Smooth muscle cell of the brain vasculature (primary cell): Measurements from ENCODE around the gene SLC26A1.

Source experiments
- DNase-seq: peaks from one replicate; pipeline ENCODE4 v3.0.0-alpha.2; 2012; ENCODE audit warnings: low read depth, low spot score

SLC26A1 gene

DNA sequence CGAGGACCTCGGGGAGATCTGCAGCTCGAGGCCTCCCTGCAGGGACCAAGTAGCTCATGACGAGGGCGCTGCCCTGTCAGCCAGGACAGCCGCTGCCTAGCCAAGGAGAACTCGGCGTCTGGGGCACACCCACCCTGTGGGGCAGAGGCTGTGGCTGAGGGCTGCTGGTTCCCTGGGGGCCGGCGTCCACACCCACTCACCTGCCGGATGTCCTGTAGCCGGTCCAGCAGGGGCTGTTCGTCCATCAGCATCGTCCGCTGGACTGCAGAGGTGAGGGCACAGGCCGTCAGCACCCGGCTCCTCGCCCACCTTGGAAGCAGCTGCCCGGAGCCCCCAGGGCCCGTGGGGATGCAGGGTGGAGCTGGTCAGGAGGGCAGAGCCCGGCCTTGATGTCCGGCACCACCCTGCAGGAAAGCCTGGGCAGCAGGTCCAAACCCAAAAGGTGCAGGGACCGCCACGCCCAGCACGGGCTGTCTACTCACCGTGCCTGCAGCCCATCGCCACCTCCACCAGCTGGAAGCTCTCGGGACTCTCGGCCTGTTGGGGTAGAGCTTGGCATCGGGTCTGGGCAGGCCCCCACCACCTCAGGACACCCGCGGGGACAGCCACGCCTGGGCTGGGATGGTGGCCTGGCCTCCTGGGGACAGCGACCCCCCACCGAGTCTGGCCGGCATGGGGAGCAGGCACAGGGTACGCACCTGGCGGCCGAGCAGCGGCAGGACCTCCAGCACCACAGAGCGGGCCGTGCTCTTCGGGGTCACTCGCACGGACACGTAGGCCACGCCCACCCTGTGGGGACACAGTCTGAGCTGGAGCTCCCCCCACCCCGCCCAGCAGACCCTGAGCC, 26.7 kb downstream of the SLC26A1 start:
- DNase-seq, result no peak

DNA sequence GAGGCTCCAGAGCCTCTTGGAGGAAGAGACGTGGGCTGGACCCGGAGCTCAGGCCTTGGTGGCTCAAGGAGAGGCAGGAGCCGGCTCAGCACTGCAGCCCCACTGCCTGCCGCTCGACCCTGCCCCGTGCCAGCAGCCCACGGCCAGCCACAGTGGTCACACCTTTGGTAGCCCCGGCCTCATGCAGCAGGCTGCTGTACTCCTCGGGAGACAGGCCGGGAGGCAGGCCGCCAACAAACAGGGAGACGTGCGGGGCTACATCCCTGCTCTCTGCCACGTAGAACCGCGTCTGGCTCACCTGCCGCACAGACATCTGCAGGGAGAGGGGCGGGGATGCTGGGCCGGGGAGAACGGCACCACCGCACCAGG, 27.5 kb downstream of the SLC26A1 start:
- DNase-seq, result no peak

DNA sequence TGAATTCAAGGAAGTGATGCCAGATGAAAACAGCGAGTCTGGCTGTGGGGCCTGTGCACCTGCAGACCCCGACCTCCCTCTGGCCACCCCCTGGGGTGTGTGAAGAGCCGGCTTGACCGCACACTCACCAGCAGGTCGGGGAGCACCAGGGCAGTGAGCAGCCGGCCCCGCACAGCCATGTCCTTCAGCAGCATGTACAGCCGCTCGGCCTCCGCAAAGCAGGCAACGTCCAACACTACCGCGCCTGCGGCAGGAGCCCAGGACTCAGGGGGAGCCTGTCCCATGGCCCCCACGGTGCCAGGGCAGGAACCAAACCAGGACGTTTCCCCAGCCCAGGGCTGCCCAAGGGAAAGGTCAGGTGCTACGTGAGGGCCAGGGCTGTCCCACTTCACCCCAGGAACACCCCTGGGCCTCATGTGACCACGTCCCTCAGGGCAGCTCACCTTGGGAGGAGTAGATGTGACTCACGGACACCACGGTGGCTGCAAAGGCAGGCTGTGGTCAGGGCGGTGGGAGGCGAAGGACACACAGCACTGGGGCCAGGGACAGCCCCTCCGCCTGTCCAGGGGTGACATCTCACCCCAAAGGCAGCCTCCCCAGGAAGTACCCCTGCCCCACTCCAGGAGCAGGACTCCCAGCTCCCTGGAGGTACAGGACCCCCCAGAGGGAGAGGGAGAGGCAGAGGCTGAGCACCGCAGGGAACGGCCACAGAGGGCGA, 28.0 kb downstream of the SLC26A1 start:
- DNase-seq, result no peak

DNA sequence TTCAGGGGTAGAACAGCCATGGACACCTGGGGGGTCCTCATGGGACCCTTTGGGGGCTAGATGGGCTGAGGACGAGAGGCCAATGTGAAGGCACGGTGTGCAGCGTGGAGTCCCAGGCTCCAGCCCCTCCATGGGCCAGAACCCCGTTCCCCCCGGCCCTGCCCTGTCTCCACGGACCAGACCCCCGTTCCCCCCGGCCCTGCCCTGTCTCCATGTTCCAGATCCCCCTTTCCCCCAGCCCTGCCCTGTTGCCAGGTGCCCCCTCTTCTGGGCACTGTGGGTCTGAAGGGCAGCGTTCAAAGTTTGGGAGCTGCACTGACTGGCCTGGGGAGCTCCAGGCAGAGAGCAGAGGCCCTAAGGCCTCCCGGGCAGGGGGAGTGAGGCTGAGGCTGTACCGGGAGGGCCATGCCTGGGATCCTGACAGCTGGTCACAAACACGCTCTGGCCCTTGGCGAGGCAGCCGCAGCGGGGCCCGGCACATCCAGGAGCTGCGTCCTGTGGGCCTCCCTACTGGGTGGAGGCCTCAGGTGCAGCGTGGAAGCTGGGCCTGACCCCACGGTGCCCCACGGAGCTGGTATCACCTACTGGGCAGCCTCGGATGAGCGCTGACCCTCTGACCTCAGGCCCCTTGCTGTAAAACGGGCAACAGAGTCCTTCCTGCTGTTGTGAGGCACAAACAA, 28.7 kb downstream of the SLC26A1 start:
- DNase-seq, result no peak

DNA sequence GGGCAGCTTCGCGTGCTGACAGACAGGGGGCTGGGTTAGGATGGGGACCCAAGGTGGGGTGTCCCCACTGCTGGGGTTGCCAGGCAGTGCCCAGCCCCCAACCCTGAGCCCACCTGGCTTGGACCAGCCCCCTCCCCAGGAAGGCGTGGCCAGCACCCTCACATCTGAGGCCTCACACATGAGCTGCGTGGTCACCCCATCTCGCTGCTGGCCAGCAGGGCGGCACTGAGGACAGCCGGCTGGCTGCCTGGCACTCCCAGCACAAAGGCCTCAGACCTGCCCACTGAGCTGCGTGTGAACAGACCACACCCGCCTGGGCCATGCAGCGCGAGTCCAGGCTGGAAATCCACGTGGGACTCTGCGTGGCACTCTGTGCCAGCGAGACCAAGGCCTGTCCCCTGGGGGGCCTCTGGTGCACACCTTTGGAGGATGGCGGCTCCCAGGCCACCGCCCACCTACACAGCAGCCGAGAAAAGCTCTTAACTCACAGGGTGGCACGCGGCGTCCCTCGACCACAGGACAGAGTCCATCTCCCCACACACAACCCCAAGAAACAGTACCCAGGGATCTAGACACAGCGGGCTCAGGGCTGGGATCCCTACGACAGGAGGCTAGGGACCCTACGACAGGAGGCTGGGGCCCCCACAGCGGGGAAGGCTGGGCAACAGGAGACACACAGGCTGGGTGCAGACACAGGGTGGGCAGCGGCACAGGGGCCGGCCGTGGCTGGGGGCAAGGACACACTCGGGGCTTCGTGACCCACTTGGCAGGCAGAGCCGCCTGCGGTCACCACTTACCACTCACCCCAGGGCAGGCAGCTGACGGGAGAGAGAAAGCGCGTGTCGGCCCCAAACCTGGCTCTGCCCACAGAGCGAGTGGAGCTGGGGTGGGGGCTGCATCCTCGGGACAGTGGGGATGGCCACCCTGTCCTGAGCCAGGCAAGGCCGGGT, 29.7 kb downstream of the SLC26A1 start:
- no peak for DNase-seq

DNA sequence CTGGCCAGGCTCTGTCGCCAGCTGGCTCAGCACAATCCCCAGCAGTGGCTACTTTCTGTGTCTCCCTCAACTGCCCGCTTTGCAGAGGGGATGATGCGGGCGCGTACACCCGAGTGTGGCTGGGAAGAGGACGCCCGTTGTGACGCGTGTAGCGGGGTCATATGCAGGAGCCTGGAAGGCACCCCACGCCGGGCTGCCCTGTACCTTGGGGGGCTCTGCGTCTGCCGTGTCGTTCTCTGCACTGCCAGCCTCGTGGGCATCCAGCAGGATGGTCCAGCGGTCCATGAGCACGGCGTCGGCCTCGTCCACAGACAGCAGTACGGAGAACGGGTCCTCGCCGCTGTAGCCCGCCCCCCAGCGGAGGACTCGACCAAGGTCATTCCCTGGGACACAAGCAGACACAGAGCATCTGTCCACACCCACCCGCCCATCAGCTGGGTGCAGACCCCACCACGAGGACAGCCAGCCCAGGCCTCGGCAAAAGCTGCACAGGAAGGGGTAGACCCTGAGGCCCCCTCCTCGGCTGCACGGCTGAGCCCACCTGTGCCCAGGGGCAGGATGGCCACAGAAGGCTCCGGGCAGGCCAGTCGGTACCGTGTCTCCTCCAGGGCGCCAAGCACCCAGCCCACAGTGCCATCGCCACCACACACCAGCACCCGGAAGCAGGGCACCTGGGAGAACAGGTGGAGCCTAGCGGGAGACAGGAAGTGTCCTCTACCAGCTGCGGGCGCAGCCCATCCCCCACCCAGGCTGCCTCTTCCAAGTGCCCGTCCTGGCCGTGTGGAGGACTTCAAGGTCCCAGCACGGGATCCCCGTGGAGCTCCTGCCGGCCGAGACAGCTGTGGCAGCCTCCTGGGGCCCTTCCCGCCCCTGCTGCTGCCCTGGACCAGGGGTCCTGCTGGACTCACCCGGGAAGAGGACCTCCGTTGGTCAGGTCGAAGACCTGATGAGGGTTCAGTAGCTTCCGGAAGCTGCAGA, 30.7 kb downstream of the SLC26A1 start:
- DNase-seq, result no peak

DNA sequence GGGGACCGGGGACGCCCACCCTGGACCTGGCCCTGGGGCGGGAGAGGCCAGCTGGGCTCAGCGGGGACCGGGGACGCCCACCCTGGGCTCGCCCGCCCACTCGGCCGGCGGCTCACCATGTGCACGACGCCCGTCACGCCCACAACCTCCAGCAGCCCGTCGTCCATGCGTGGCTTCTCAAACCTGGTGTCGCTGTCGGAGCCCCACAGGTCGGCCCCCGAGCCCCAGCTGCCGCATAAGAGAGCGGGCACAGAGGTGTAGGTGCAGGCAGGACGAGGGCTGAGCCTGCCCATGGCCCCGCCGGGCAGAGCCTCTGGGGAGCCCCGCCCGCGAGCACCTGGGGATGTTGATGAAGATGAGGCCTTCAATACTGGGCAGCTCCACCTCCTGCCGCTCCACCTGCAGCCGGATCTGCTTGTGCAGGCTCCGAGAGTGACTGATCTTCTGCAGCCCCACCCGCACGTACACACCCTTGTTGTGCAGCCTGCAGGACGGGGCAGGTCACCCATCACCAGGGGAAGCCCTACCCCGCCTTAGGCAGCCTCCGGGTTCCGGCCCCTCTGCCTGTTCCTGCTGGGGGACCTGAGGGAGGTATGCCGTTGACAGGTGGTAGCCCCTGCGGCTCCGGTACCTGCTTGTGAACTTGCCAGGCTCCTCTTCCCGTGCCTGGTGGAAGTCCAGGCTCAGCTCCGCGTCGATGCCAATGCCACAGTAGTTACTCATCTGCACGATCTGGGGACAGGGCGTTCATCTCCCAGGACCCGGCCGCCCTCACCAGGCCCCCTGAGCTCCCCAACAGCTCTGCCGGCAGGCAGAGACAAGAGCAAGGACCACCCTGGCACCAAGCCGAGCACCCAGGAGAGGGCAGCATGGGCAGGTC, 31.6 kb downstream of the SLC26A1 start:
- no peak for DNase-seq

DNA sequence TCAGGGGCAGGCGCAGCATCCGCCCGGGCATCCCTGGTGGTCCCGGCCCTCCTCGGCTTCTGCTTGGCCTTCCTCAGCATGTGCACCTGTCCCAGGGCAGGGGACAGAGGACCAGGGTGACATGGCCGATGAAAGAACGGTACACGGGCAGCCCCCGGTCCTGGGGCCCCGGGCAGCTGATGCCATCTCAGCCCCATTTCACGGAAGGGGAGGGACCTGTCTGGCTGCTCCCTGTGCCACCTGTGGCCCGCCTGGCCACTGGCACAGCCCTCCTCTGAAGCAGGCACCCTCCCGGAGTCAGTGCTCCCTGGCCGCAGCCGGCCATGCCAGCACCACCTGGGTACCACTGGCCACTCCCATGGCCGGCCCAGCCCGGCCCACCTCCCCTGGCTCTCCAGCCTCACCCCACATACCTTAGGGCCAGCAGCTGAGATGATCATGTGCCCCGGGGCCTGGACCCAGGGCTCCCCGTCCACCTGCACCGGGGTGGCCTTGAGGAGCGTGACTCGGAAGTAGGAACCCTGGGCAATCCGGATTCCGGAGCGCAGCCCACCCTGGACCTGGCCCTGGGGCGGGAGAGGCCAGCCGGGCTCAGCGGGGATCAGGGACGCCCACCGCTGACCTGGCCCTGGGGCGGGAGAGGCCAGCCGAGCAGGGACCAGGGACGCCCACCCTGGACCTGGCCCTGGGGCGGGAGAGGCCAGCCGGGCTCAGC, 32.4 kb downstream of the SLC26A1 start:
- no peak for DNase-seq

DNA sequence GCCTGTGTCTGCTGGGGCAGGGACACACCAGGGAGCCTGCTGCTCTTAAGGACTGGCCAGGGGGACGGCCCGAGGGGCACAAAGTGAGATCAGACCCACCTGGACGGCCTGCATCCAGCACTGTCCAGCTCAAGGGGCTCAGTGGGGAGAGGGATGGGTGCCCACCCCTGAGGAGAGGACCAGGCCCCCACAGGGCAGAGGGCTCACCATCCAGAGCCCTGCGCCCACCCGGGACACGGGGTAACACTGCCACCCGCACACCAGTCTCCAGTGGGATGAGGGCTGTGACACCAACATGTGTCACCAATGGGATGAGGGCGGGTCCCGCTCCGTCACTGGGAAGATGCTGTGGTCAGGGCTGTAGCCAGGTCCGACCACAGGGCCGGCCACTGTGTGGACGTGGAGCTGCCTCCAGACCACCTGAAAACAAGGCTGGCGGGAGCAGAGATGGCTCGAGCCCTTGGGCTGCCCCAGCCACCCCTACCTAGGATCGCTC, 33.0 kb downstream of the SLC26A1 start:
- no peak for DNase-seq

DNA sequence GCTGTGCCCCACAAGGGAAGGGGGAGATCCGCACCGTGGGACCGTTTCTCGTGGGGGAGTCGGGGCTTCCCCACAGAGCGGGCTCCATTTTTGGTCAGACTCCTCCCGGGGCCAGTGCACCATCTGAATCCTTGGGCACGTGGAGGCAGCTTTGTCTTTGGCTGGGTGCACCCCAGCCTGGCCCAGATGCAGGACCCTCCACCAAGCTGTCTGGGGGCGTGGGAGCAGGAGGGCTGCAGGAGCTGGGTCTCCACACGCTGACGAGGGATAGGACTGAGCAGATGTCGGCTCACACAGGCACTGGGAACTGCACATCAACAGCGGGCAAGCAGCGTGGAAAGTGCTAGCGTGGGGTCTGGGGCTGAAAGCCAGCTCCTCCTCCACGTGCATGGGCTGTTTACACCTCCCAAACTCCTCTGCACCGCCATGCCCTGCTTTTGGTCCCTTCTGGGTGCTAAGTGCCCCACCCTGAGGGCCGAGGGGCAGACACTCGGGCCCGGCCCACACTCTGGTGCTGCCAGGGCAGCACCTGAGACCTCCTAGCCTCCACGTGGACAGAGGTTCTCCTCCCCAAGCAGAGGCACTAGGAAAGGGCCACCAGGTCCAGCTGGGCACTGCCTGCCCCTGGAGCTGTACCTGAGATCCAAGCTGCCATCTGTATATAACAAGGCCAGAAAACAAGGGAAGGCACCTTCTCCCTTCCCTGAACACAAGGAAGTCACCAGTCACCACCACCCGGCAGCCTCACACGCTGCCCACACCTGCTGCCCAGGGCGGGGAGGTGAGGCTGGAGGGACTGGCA, 33.7 kb downstream of the SLC26A1 start:
- DNase-seq, result no peak

DNA sequence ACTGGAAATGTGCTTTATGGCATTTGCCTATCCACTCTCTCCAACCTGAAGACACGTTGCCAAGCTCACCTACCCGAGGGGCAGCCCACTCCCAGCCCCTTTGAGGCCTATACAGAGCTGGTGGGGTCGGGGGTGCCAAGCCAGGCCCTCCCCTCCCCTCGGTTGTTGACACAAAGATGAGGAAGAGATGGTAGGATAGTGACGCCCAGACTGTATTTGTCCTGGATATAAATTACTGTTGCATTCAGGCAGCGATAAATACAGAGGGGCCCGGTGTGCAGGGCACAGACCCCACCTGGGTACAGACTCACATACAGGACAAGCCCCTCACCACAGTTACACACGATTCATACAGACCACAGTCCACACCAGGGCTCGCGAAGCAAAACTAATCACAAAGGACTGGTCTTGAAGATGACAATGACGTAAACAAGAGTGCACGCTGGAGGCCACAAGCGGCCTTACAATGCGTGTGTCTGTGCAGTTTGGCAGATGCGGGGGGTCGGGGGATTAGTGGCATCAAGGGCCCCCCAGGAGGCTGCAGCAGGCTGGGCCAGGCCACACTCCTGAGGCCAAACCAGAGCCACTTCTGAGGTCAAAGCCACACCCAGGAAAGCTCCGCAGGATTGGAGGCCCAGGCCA, 34.4 kb downstream of the SLC26A1 start:
- DNase-seq, result no peak

DNA sequence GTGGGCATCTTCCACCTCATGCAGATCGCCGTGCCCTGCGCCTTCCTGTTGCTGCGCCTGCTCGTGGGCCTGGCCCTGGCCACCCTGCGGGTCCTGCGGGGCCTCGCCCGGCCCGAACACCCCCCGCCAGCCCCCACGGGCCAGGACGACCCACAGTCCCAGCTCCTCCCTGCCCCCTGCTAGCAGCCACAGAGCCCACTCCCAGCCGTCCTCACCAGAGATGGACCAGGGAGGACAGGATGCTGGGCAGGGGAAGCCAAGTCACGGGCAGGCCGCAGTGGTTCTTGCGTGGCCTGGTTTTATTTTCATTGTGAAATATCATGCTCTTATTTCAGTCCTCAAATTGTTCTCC, 34.9 kb downstream of the SLC26A1 start:
- DNase-seq, result no peak

DNA sequence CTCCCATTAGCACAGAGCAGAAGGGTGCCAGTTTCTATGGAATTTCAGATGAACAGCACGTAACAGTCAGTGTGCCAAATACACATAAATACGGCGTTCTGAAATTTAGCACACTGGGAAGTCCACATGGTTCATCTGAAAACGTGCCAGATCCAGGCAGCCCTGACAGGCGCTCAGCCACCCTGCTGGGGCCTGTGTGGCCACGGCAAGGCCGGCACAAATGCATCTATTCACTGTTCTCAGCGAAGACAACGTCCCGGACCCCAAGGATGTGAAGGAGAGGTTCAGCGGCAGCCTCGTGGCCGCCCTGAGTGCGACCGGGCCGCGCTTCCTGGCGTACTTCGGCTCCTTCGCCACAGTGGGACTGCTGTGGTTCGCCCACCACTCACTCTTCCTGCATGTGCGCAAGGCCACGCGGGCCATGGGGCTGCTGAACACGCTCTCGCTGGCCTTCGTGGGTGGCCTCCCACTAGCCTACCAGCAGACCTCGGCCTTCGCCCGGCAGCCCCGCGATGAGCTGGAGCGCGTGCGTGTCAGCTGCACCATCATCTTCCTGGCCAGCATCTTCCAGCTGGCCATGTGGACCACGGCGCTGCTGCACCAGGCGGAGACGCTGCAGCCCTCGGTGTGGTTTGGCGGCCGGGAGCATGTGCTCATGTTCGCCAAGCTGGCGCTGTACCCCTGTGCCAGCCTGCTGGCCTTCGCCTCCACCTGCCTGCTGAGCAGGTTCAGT, 35.5 kb downstream of the SLC26A1 start:
- no peak for DNase-seq

DNA sequence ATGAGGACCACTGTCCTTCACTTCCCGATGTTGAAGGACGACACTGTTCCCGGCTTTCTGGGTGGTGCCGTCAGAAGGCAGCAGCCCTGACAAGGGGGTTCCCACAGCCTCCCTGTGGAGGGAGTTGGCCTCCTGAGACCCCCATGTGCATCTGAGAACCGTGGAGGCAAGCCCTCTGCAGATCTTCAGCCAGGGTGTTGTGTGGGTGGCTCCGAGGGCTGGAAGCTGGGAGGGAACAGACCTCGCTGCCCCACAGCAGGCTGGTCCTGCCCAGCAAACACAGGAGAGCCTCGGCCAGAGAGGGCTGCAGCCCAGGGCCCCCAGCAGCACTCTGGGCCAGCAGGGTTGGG, 36.0 kb downstream of the SLC26A1 start:
- no peak for DNase-seq

DNA sequence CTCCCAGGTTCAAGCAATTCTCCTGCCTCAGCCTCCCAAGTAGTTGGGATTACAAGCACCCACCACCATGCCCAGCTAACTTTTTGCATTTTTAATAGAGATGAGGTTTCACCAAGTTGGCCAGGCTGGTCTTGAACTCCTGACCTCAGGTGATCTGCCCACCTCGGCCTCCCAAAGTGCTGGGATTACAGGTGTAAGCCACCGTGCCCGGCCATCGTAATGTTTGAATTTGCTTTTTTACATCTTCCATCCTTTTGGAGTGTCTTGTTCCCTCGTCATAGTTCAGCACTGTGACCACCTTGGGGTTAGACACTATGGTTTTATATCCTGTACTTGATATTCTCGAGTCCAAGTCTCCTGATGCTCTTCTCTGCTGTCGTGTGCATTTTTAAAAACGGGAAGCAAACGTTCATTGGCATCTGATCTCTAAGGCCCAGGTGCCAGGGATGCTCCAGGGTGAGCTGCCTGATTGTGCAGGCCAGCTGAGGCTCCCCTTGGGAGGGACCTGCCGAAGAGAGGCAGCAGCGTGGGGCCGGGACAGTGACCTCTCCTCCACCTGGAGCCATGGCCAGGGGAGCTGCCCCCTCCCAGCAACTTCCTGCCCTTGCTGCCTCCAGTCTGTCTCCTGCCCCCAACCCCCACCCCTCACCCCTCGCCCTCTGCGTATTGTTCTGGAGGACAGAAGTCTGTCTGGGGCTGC, 36.5 kb downstream of the SLC26A1 start:
- DNase-seq, result no peak

DNA sequence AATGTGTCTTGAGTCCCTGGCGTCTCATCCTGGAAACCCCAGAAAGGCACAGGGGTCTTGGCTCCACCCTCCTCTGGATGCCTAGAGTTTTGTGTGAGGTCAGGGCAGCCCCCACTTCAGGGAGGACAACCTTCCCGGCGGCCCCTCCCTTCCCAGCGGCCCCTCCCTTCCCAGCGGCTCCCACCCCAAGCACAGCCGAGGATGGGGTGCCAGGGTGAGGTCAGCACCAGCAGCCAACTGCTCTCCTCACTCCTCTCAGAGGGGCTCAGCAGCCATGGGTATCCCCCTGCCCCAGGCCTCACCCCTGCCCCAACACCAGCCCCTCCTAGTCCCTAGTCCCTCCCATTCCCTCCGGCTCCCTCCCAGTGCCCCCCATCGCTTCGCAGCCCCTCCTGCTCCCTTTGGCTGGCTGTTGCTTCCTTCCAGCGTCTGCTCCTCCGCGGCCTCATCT, 37.2 kb downstream of the SLC26A1 start:
- DNase-seq, result no peak
